Neutrophil (primary cell): ENCODE measurements around the gene HORMAD1.

Source experiments
- H3K27ac ChIP-seq: fragments of 200-600 bp; sonication (generic); 2 replicates; pipeline ENCODE4 v1.5.1; 2016; ENCODE audit warnings: mild to moderate bottlenecking, moderate library complexity
- H3K27me3 ChIP-seq: fragments of 200-600 bp; sonication (generic); 2 replicates; pipeline ENCODE4 v1.6.0; 2016; ENCODE audit warnings: mild to moderate bottlenecking
- H3K36me3 ChIP-seq: fragments of 200-600 bp; sonication (generic); 2 replicates; pipeline ENCODE4 v1.5.1; 2017
- H3K4me1 ChIP-seq, 2 experiments: fragments of 200-600 bp in 1 of 2; sonication (generic) in 1 of 2; 1 replicate in 1 of 2; 2 replicates in 1 of 2; pipeline versions ENCODE4 v1.5.1 to v1.6.1; 2013 to 2016; ENCODE audit warnings: low read depth in 1 of 2, low read length in 1 of 2, mild to moderate bottlenecking in 1 of 2, moderate library complexity in 1 of 2; ENCODE audit not compliant: control insufficient read depth in 1 of 2, insufficient read depth in 1 of 2
- H3K4me3 ChIP-seq, 2 experiments: fragments of 200-600 bp in 1 of 2; sonication (generic) in 1 of 2; 1 replicate in 1 of 2; 2 replicates in 1 of 2; pipeline ENCODE4 v1.5.1; 2013 to 2016; ENCODE audit warnings: low read depth in 1 of 2, low read length in 1 of 2, mild to moderate bottlenecking in 1 of 2, moderate library complexity in 1 of 2
- H3K9me3 ChIP-seq: fragments of 200-600 bp; sonication (generic); 2 replicates; pipeline ENCODE4 v1.5.1; 2016
- CTCF ChIP-seq: fragments of 200-600 bp; sonication (generic); IDR thresholded peaks from 2 replicates; pipeline ENCODE4 v1.5.1; 2016; ENCODE audit warnings: antibody characterized with exemption

Gene HORMAD1

GRCh38 chr1:150686275-150686674 lies 34.4 kb downstream of the HORMAD1 start:
- Histone ChIP-seq H3K27ac (no peak overlapping the region), H3K9me3 (no peaks in the 10 kb centered on the region), H3K4me1 (no peaks in the 10 kb centered on the region), H3K36me3 (peaks cover 11% of the 10 kb centered on the region), H3K4me3 (no peak overlapping the region), H3K27me3 (no peaks in the 10 kb centered on the region)
- TF ChIP-seq CTCF, result no peak

DNA sequence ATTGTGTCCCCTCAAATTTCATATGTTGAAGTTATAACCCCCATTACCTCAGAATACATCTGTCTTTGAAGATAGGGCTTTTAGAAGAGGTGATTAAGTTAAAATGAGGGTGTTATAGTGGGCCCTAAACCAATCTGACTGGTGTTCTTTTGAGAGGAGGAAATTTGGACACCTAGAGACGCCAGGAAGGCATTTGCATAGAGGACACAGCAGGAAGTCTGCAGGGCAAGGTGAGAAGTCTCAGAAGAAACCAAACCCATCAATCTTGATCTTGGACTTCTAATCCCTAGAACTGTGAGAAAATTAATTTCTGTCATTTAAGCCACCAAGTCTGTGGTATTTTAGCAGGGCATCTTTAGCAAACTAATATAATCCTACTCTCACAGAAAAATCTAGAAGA lies 36.8 kb downstream of the HORMAD1 start:
- H3K27ac ChIP-seq, result peak overlapping the region; percentile 12
- no peaks in the 10 kb centered on the region for H3K9me3 ChIP-seq
- peaks cover 11% of the 10 kb centered on the region for H3K36me3 ChIP-seq
- H3K27me3 ChIP-seq, result no peaks in the 10 kb centered on the region
- no peak for TF ChIP-seq CTCF
- H3K4me1 ChIP-seq, result no peaks in the 10 kb centered on the region
- no peak overlapping the region for H3K4me3 ChIP-seq

- no peak for TF ChIP-seq CTCF
- no peaks in the 10 kb centered on the region for H3K36me3 ChIP-seq
- no peaks in the 10 kb centered on the region for H3K9me3 ChIP-seq
- H3K4me3 ChIP-seq, result no peak overlapping the region
- H3K27me3 ChIP-seq, result no peaks in the 10 kb centered on the region
- no peak overlapping the region for H3K27ac ChIP-seq
- no peaks in the 10 kb centered on the region for H3K4me1 ChIP-seq
These were observed 41.7 kb downstream of the HORMAD1 start for GRCh38 chr1:150678988-150679387.

- Histone ChIP-seq H3K27me3 (no peaks in the 10 kb centered on the region), H3K4me3 (no peak overlapping the region), H3K9me3 (no peaks in the 10 kb centered on the region), H3K4me1 (no peaks in the 10 kb centered on the region), H3K27ac (no peak overlapping the region), H3K36me3 (no peaks in the 10 kb centered on the region)
- no peak for TF ChIP-seq CTCF
These were observed 45.8 kb downstream of the HORMAD1 start for GRCh38 chr1:150674881-150675280.

GRCh38 chr1:150663321-150663720 lies 57.4 kb downstream of the HORMAD1 start:
- H3K4me3 ChIP-seq, result no peak overlapping the region
- H3K4me1 ChIP-seq, result peaks cover 8 to 9% of the 10 kb centered on the region in 2 experiments
- no peaks in the 10 kb centered on the region for H3K27me3 ChIP-seq
- no peak overlapping the region for H3K27ac ChIP-seq
- no peaks in the 10 kb centered on the region for H3K9me3 ChIP-seq
- no peaks in the 10 kb centered on the region for H3K36me3 ChIP-seq
- no peak for TF ChIP-seq CTCF

- no peak overlapping the region for H3K27ac ChIP-seq
- no peaks in the 10 kb centered on the region for H3K9me3 ChIP-seq
- TF ChIP-seq CTCF, result no peak
- H3K4me3 ChIP-seq, result no peak overlapping the region
- no peaks in the 10 kb centered on the region for H3K27me3 ChIP-seq
- H3K4me1 ChIP-seq, result peaks cover 12 to 14% of the 10 kb centered on the region in 2 experiments
- H3K36me3 ChIP-seq, result no peaks in the 10 kb centered on the region
These were observed 57.9 kb downstream of the HORMAD1 start for GRCh38 chr1:150662811-150663210.
